CD1c-positive myeloid dendritic cell (primary cell): ENCODE data around the gene ZDHHC18.
"Not testable (repeated sequence)": the region's sequence is repeated elsewhere in the genome, so short reads cannot be mapped to it uniquely, and the experiment has no call there.

Experiments used
- DNase-seq: peaks from one replicate; pipeline ENCODE4 v3.0.0-alpha.2; 2016; ENCODE audit errors: extremely low spot score

ZDHHC18 gene

DNA sequence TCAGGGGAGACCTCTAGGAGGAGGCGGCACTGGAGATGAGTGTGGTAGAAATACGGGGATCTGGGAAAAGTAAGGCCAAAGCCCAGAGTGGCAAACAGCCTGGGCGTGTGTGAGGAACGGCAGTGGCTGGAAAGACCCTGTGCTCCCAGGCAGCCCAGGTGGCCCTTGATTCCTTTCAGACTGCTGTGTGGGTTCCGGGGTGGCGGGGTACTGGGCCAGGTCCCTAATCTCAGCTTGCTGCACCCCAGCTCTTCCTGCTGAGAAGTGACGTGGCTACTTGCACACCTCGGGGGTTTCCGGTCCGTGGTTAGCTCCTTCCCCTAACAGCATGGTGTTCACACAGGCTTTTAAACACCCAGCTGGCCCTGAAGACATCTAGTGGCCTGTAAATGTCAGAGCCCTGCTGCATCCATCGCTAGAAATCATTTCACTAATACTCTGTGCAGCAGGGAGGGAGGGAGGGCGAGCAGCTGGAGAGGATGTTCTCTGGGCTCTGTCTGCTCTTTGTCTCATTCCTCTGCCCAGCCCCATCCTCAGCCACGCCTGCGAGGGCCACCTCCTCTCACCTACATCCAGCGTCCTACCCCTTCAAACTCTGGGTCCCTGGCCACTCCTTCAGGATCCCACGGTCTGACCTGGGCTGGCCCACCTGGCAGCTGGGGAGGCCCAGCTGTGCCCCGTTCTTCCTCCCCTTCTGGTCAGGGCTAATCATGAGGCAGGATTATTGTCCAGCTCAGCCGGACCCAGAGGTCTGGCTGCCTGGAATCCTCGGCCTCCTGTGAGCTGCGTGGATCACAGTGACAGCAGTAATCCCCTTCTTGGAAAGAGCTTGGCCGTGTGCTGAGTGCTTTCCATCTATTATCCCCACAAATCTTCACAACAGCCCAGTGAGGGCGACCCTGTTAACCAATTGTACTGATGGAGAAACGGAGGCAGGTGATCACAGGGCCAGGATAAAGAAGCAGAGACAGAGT is 7.2 kb downstream of the ZDHHC18 start:
- peak; percentile 68 for DNase-seq

DNA sequence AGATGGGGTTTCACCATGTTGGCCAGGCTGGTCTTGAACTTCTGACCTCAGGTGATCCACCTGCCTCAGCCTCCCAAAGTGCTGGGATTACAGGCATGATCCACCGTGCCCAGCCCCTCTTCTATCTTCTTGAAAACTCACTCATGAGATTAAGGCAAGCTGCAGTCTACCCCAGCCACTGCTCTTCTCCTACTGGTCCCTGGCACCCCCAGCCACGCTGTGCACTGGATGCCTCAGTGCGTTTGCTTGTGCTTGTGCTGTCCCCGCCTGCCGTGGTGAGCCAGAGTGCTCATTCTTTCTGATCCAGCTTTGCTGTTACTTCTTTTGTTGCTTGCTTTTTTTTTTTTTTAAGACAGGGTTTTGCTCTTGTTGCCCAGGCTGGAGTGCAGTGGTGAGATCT is 11.2 kb downstream of the ZDHHC18 start:
- DNase-seq, result not testable (repeated sequence)

DNA sequence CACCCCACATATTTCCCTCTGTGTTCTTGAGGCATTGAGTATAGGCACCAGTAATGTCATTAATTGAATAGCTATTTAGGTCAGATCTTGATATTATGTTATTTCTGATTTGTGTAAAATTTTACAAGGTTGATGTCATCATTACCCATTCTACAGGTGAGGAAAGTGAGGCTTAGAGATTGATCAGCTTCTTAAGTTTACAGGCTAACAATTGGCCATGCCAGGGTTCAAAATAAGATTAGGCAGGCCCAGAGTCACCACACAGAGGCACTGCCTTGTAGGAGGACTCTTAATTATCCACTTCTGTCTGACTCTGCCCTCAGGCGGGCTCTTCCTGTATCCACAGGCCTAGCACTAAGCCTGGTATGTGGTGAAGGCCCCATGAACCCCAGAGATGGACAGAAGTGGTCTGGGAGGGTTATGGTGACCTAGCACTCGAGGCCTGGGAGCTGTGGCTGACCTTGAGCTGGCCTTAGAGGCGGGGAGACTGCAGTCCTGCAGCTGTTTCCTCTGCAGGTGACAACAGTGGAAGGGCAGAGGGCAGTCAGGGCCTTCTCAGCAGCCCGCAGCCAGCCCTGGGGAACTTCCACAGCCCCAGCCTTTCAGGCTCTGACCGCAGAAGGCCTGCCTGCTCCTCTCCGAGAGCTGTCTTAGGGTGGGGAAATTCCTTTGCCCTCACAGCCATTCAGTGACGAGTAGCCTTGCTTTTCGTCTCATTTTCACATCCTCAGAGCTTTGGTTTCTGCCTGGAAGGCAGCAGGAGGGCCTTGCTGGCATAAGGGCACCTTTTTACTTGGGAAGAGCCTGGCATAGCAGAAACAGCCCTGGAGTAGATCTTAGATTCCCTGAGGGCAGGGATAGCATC is 12.2 kb downstream of the ZDHHC18 start:
- no peak for DNase-seq

DNA sequence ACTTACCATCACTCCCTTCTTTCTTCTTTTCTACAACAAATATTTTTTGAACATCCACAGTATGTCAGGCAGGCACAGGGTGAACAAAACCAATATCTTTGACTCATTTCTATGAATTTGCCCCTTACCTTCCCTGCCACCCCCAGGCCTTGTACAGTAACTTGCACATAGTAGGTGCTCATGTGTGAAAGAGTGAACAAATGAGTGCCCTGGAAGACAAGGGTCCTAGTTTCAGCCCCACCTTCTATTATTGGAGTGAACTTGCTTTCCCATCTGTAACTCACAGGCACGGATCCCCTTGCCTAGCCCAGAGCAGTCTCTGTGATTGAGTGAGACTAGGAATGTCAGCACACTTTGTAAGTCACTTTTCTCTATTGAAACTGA is 12.8 kb downstream of the ZDHHC18 start:
- DNase-seq, result no peak

DNA sequence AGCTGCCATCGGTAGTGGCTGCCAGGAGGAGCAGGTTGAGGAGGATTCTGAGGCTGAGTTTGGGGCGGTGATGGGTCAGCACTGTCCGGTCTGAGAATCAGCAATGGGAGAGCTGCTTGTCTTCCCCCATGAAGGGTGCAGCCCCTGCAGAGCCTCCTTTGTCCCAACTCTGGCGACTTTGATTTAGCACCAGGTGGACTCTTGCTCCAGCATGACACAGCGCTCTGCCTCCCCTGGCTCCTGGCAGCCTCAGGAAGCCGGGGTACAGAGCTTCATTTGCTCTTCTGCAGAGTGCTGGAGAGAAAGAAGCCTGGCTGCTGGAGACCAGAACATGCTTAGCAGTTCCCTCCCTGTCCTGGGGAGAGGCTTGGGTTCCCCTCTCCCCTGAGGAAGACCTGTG is 13.3 kb downstream of the ZDHHC18 start:
- DNase-seq, result no peak

DNA sequence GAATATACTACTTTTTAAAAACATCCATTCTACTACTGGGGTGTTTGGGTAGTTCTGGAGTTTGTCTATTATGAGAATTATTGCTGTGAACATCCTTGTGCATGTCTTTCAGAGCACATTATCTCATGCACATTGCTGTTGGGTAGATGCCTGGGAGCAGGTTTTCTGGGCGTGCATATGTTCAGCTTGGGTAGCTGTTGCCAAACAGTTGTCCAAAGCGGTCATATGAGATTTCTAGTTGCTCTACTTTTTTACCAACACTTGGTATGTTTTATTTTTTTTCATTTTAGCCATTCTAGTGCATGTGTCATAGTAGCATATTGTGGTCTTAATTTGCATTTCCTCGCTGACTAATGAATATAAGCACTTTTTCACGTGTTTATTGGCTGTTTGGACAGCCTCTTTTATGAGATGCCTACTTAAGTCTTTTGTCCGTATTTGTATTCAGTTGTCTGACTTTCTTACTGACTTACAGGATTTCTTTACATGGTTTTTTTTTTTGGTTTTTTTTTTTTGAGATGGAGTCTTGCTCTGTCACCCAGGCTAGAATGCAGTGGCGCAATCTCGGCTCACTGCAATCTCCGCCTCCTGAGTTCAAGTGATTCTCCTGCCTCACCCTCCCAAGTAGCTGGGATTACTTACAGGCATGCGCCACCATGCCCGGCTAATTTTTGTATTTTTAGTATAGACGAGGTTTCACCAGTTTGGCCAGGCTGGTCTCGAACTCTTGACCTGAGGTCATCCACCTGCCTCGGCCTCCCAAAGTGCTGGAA is 18.1 kb downstream of the ZDHHC18 start:
- DNase-seq, result no peak

DNA sequence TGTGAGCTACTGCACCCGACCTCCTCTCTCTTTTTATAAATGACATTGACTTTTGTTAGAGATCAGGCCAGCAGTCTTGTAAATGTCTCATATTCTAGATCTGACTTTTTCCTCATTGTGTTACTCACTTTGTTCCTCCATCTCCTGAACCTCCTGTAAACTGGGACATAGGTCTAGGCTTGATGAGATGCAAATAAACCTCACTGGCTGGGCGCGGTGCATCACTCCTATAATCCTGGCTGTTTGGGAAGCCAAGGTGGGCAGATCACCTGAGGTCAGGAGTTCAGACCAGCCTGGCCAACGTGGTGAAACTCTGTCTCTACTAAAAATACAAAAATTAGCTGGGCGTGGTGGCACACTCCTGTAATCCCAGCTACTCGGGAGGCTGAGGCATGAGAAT is 21.3 kb downstream of the ZDHHC18 start:
- DNase-seq, result not testable (repeated sequence)

DNA sequence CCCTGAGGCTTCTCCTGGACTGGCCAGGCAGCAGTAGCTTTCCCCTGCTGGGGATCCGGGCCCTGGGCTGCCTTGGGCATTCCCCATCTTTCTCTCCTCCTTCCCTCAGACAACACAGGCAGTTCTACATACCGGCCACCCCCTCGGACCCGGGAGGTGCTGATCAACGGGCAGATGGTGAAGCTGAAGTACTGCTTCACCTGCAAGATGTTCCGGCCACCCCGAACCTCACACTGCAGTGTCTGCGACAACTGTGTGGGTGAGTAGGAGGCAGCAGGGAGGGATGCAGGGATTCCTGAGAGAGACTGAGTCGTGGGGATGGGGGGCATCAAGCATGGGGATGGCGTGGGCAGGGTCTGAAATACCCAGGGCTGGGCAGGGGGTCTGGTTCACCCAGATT is 22.0 kb downstream of the ZDHHC18 start:
- DNase-seq, result no peak

DNA sequence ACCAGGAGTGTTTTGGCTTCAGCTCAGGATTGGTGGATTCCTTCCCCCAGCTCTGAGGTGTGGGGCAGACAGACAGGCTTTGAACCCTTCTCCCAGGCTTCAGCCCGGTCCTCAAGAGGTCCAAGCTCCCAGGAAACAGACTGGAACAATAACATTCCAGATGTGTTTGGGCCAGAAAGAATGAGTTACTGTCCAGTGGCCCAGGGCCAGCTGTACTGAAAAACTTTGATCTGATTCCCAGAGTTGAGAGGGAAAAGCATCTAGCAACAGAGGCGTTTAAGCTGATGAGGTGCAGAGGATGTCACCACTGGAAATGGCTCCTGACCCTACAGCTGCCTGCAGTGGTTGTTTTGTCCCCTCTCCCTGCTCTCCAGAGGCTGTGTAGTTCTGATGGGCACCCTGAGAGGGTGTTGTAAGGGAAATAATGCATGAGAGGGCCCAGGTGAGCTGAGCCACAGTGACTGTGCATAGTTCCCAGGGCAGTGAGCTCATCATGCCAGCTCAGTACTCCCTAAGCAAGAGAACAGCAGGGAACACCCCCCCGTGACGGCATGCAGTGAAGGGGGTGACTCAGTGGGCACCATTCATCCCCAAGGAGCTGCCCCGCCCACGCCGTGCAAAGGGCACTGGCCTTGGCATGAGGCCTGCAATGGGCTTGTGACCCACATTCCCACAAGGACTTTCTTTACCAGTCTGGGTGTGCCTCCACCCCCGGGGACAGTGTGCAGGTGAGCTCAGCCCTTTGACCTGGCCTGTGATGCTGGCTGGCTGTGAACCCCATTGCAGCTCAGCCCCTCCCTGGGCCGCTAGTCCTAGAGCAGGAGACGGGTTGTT is 22.7 kb downstream of the ZDHHC18 start:
- DNase-seq, result no peak

DNA sequence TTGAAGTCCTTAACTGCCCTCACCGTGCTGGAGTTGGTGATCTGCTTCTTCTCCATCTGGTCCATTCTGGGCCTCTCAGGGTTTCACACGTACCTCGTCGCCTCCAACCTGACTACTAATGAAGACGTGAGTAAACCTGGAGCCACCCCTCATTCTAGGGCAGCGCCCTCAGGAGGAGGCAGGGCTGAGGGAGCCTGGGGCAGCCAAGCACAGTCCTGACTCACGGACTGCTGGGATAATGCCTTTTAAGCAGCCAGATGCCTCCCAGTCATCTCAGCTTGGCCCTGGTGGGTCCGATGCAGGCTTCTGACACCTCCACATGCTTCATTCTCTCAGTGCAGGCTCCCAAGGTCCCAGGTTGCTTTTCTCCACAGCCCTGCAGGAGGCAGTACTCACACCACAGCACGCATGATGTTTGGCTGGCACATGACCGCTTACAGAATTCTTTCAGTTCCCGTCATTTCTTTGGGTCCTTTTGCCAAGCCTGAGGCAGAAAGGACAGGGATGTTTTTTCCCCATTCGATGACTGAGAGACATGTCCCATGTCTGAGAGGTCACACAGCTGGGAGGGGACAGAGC is 24.7 kb downstream of the ZDHHC18 start:
- DNase-seq, result no peak

DNA sequence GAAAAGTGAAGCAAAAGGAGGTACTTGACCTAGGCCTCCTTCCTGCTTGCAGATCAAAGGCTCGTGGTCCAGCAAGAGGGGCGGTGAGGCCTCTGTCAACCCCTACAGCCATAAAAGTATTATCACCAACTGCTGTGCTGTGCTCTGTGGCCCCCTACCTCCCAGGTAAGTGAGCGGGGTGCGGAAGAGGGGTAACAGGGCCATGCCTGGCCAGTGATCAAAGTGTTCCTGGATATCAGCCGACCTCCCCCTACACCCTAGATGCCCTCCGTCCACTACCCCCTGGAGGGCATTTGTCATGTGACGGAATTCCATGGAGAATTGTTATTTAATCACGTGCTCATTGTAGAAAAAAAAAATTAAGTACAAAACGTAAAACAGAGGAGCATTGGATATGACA is 26.2 kb downstream of the ZDHHC18 start:
- no peak for DNase-seq

DNA sequence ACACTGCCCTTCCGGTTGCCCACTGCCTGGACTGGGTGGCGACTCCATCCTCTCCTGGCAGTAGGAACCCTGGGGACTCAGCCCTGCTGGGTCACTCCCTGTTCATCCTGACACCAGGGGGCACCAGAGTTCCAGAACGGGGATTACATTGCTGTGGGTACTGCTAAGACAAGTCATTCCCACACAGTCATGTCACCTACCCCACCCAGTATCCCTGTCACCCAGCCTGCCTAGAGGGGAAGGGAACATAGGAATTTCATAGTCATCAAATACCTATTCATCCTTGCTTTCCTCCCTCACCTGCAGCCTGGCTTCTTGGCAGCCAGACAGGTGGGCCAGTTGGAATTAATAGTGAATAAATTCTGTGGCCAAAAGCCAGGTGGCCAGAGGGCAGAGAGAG is 26.7 kb downstream of the ZDHHC18 start:
- DNase-seq, result peak; percentile 83

DNA sequence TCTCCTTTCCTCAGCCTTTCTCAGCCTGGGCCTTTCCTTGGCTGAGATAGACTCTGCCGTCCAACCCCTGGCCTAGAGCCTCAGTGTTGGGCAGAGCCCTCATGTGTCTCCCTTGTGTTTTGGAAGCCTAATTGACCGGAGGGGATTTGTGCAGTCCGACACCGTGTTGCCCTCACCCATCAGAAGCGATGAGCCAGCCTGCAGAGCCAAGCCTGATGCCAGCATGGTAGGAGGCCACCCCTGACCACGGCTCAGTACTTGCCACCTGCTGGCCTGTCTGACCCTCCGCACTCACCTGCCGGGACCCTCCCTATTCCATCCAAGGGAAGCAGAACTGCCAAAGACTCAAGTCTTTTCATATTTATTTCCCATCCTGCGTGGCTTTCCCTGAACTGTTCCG is 27.1 kb downstream of the ZDHHC18 start:
- no peak for DNase-seq

DNA sequence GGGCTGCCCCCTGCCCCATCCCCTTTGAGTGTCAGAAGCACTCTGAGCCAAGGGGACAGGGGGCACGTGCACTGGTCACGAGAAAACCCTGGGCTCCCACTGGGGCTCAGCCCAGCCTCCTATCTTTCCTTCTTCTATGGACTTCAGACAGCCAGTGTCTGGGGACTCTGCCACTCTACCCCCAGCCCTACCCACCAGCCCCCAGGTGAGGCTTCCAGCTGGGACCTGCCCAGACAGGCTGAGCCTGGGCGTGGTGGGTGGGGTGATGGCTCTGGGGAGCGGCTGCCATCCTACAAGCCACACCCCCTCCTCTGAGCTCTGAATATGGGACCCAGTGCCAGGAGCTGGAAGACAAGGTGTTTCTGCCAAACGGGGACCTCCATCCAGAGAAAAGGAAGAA is 28.4 kb downstream of the ZDHHC18 start:
- no peak for DNase-seq

DNA sequence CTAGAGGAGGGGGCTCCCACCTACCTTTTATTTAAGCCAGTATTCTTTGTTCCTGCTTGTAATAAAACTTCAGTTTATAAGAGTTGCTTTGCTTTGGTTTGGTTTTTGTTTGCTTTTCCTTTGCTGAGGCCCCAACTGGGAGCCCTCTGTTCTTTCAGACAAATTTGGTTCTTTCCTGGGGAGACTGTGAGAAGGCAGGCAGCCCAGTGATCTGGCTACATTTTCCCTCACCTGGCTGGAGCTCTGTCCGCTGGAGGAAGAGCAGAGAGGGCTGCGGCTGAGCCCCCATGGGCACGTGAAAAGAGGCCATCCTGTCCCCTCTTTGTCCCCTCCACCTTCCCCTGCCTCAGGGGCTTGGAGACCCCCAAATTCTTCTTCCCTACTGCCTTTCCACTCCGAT is 29.1 kb downstream of the ZDHHC18 start:
- DNase-seq, result no peak

DNA sequence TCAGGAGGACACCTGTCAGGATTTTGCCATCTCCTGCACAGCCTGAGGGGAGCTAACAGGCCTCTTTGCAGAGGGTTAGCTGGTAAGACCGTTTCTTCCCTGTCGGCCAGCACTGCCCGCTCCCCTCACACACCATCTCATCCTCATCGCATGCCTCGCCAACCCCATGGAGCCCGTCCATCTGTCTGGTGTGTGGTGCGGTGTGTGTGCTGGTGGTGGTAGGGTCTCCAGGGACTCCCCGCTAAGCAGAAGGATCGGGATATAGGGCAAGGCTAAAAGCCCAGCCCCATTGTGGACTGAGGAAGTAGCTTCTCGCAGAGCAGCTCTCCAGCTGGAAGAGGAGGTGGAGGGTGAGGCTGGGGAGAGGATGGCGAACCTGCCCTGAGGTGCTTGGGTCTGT is 29.7 kb downstream of the ZDHHC18 start:
- no peak for DNase-seq

DNA sequence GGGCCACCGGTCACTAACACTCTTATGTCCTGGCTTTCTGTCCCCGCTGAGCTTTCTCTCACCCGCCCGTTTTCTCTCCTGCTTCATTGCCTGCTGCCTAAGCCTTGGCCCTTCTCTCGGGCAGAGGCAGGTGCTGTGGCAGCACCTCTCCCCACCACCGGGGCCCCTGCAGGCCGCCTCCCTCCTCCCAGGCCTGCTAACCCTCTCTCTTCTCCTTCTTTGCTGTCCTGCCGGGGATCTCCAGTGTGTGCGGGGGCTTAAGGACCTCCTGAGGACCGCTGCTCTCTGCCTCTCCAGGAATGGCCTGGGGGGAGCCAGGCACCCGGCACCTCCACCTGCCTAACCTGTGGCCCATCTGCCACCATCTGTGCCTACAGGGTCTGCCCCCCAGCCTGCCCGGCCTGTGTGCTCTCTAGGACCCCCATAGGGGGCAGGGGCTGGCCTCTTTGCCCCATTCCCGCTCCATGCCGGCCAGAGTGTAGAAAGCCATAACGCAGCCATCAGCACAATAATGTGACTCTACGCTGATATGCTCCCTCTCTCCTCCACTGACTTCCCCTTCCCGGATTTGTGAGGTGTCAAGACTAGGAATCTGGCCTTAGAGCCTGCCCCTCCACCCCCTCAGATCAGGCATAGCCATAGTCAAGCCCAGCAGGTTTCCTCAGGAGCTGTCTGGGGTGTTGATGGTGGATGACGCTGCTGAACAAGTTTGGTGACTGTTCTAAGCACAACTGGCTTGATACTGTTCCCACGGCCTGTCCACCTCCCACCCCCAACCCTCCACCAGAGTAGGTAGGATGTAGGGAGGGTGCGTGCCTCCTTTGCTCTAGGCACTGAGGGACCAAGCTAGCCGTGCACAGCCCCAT is 30.3 kb downstream of the ZDHHC18 start:
- DNase-seq, result no peak

DNA sequence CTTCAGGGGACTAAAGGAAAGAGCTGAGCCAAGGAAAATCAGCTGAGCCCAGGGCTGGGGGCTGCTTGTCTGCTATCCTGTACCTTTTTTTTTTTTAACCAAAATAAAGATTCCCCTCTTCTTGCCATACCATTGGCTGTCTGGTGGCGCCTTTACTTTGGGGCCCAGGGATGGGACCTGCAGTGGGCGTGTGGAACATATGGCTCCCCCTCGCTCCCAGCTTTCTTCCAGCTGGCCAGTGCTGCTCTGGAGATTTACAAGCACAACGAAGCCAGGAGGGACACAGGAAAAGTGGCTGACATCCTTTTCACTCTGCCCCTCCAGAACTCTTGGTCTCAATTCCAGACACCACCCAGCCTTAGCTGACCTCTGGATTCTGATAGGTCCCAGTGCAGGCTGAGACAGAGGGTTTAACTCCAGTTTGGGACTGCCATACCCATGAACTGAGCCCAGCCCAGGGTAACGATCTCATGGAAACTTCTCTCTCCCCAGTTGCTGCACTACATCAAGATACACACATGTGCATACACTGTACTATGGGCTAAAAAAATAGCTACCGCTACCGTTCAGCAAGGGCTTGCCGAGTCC is 31.1 kb downstream of the ZDHHC18 start:
- no peak for DNase-seq

DNA sequence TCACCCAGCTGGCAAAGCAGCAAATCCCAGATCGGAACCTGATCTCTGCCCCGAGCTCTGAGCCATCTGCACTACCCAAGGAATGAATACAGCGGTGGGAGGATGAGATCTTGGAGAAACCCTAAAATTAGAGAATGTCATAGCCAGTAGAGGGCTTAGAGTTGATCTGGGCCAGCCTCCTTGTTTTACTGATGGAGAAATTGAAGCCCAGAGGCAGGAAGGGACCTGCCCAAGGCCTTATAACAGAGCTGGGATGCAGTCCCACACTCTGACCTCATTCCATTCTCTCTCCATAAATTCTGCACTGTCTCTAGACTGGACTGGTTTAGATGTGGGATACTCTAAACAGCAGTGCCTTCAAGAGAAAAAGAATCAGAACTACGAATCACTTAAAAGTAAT is 31.7 kb downstream of the ZDHHC18 start:
- DNase-seq, result no peak
